ENCODE results near the gene BACE2. TPM values are rescaled to one million over a fixed set of nuclear protein-coding genes. Genes with fewer than 3 reads are reported as not detected.

Gene BACE2
- total and polyA plus RNA-seq, 2 donors (not counting 1 experiment from before 2014, with no cell fraction given): 18.4 to 40.8 TPM

GRCh38 chr21:41164052-41164451, 3.9 kb upstream of the BACE2 start:
- POLR2A ChIA-PET: no interaction called here
- H3K27me3 Mint-ChIP-seq: peaks cover 13% of the 10 kb centered on the region

More at GRCh38 chr21:41164052-41164451, 3.9 kb upstream of the BACE2 start:
- ATAC-seq (ENCODE audit: low read depth): no peak
- peaks cover 7% of the 10 kb centered on the region for H3K4me1 Mint-ChIP-seq
- Histone ChIP-seq H3K4me1 (ENCODE audit: control insufficient read depth in 2 of 2, insufficient read depth in 2 of 2, low read length in 2 of 2) (peaks cover under 1 to 8% of the 10 kb centered on the region in 2 donors), H3K27me3 (replicated peaks in 1 of 4; ENCODE audit: control extremely low read depth in 1 of 4, control insufficient read depth in 3 of 4, insufficient read depth in 4 of 4, low read length in 3 of 4) (no peaks in the 10 kb centered on the region), H3K4me2 (replicated peaks; ENCODE audit: low read depth, low read length, poor library complexity, severe bottlenecking) (no peak overlapping the region), H3K9me3 (ENCODE audit: control extremely low read depth in 1 of 3, control insufficient read depth in 2 of 3, insufficient read depth in 1 of 3, low read length in 2 of 3) (peaks cover 0 to 7% (median 0%) of the 10 kb centered on the region in 3 donors), H4K20me1 (ENCODE audit: control insufficient read depth, insufficient read depth, low read length, poor library complexity, severe bottlenecking) (no peaks in the 10 kb centered on the region), H3K79me2 (ENCODE audit: control insufficient read depth, insufficient read depth, low read length) (no peaks in the 10 kb centered on the region), H3K27ac (ENCODE audit: low read length in 2 of 2) (no peak overlapping the region), H2AFZ (ENCODE audit: insufficient read depth, low read depth, low read length, poor library complexity, severe bottlenecking) (no peak overlapping the region), H3K4me3 (ENCODE audit: control extremely low read depth in 1 of 5, extremely low read depth in 1 of 5, insufficient read depth in 1 of 5, low read depth in 2 of 5, low read length in 4 of 5) (no peak overlapping the region), H3K36me3 (replicated peaks in 1 of 2; ENCODE audit: control extremely low read depth in 1 of 2, control insufficient read depth in 1 of 2, extremely low read depth in 1 of 2, insufficient read depth in 2 of 2, low read length in 1 of 2) (no peaks in the 10 kb centered on the region), H3K9ac (ENCODE audit: low read length) (no peak overlapping the region)
- no peaks in the 10 kb centered on the region for H3K9me3 Mint-ChIP-seq (ENCODE audit: insufficient read depth)
- H3K27ac Mint-ChIP-seq: no peak overlapping the region
- no CpG with 5 or more reads among the region's 4 CpGs for WGBS (ENCODE audit: insufficient coverage)
- DNase-seq: no peak
- intact Hi-C loops (cut with micrococcal nuclease): no loop called here
- H3K4me3 Mint-ChIP-seq: no peak overlapping the region
- TF ChIP-seq CTCF (IDR thresholded peaks at IDR 0.05) (no peak), EZH2 (IDR thresholded peaks at IDR 0.05; ENCODE audit: borderline replicate concordance, insufficient read depth, low read depth, low read length, poor library complexity, severe bottlenecking) (no peak)
- CTCF ChIA-PET: no interaction called here
